ENCODE measurements around the gene SPTAN1. TPM values are rescaled to one million over a fixed set of nuclear protein-coding genes. Genes with fewer than 3 reads are reported as not detected.

Gene SPTAN1
- total RNA-seq, 1 experiment from 2014 or later = 116 TPM

DNA sequence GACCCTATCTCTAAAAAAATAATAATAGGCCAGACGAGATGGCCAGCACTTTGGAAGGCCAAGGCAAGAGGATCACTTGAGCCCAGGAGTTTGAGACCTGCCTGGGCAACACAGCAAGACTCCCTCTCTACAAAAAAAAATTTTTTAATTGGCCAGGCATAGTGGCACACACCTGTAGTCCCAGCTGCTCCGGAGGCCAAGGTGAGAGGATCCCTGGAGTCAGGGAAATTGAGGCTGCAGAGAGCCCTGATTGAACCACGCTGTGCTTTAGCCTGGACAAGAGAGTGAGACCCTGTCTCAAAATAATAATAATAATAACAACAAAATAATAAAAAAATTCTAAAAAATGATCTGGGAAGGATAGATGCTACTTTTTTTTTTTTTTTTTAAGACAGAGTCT is 105.4 kb downstream of the SPTAN1 start:
- DNase-seq (ENCODE audit: low read depth) = no peak

GRCh38 chr9:128666481-128666941 is 114.1 kb downstream of the SPTAN1 start:
- DNase-seq (ENCODE audit: low read depth) = peak; percentile 38

- DNase-seq (ENCODE audit: low read depth) = no peak
Measured at GRCh38 chr9:128669786-128670185, 117.4 kb downstream of the SPTAN1 start.

DNA sequence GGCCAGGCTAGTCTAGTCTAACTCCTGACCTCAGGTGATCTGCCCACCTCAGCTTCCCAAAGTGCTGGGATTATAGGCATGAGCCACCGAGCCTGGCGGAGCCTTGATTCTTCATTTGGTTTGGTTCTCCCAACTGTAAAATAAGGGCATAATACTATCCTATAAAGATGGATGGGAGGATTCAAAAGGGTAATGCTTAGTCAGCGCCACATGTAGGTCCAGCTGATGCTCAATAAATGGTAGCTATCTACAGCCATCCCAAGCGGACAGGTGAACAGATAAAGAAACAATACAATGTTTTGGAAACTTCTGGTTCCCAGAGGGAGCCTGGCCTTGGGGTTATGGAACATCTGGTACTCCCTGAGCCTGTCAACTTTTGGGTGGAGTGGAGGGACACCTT is 123.0 kb downstream of the SPTAN1 start:
- no peak for DNase-seq (ENCODE audit: low read depth)

GRCh38 chr9:128677794-128678193 is 125.4 kb downstream of the SPTAN1 start:
- no peak for DNase-seq (ENCODE audit: low read depth)

Other genes with a start within 250 kb of the SPTAN1 start
- gene TRUB2, start 230.1 kb upstream of the SPTAN1 start, total RNA-seq (2014; rRNA removed; shearing (Covaris generic)) = 9.3 and 14.4 TPM in 2 replicates
- 39.4 and 43.6 TPM in 2 replicates for gene COQ4, start 229.7 kb upstream of the SPTAN1 start, total RNA-seq (2014; rRNA removed; shearing (Covaris generic))
- 19.2 and 22.1 TPM in 2 replicates for gene SLC27A4, start 212.1 kb upstream of the SPTAN1 start, total RNA-seq (2014; rRNA removed; shearing (Covaris generic))
- 33.2 and 36.2 TPM in 2 replicates for gene URM1, start 181.2 kb upstream of the SPTAN1 start, total RNA-seq (2014; rRNA removed; shearing (Covaris generic))
- 70.6 and 72.0 TPM in 2 replicates for gene CERCAM, start 131.7 kb upstream of the SPTAN1 start, total RNA-seq (2014; rRNA removed; shearing (Covaris generic))
- gene ODF2, start 96.6 kb upstream of the SPTAN1 start, total RNA-seq (2014; rRNA removed; shearing (Covaris generic)) = 50.1 and 57.1 TPM in 2 replicates
- 29.3 and 30.6 TPM in 2 replicates for gene GLE1, start 47.9 kb upstream of the SPTAN1 start, total RNA-seq (2014; rRNA removed; shearing (Covaris generic))
- gene DYNC2I2, start 104.3 kb downstream of the SPTAN1 start, total RNA-seq (2014; rRNA removed; shearing (Covaris generic)) = 81.0 and 116 TPM in 2 replicates
- 266 and 329 TPM in 2 replicates for gene SET, start 136.6 kb downstream of the SPTAN1 start, total RNA-seq (2014; rRNA removed; shearing (Covaris generic))
- 6.1 and 6.6 TPM in 2 replicates for gene PKN3, start 149.9 kb downstream of the SPTAN1 start, total RNA-seq (2014; rRNA removed; shearing (Covaris generic))
- gene ZDHHC12, start 171.5 kb downstream of the SPTAN1 start, total RNA-seq (2014; rRNA removed; shearing (Covaris generic)) = 68.1 and 69.2 TPM in 2 replicates
- 13.7 and 15.4 TPM in 2 replicates for gene ZER1, start 219.3 kb downstream of the SPTAN1 start, total RNA-seq (2014; rRNA removed; shearing (Covaris generic))
- gene TBC1D13, start 234.7 kb downstream of the SPTAN1 start, total RNA-seq (2014; rRNA removed; shearing (Covaris generic)) = 6.4 and 8.7 TPM in 2 replicates